Mesothelial cell of epicardium (in vitro differentiated cells): ENCODE data around the gene SNX8. TPM values are rescaled to one million over a fixed set of nuclear protein-coding genes. Genes with fewer than 3 reads are reported as not detected.
"Not testable (repeated sequence)": the region's sequence is repeated elsewhere in the genome, so short reads cannot be mapped to it uniquely, and the experiment has no call there.

Source experiments
- DNase-seq, 2 experiments: peaks; one replicate each; pipeline ENCODE4 v3.0.0; 2021; ENCODE audit warnings: low spot score in 2 of 2; ENCODE audit not compliant: unreplicated experiment in 2 of 2
- H3K27ac Mint-ChIP-seq: 2 replicates; pipeline ENCODE4 v1.8.0; 2021; ENCODE audit warnings: mixed read lengths
- H3K27me3 Mint-ChIP-seq: 2 replicates; pipeline ENCODE4 v1.8.0; 2021; ENCODE audit warnings: low read depth, mixed read lengths
- H3K36me3 Mint-ChIP-seq: 2 replicates; pipeline ENCODE4 v1.8.0; 2021; ENCODE audit warnings: mixed read lengths
- H3K4me1 Mint-ChIP-seq: 2 replicates; pipeline ENCODE4 v1.8.0; 2021; ENCODE audit warnings: mixed read lengths
- H3K4me3 Mint-ChIP-seq: 2 replicates; pipeline ENCODE4 v1.8.0; 2021; ENCODE audit warnings: mild to moderate bottlenecking, moderate library complexity, mixed read lengths
- H3K9me3 Mint-ChIP-seq: 2 replicates; pipeline ENCODE4 v1.8.0; 2021; ENCODE audit warnings: mixed read lengths
- CTCF ChIP-seq: fragments of 200-600 bp; sonication (generic); IDR thresholded peaks from one replicate; pipeline ENCODE4 v1.5.0; 2021; ENCODE audit warnings: antibody characterized with exemption; ENCODE audit not compliant: unreplicated experiment
- total RNA-seq: library from RNA; stranded (reverse); gene quantifications from 3 replicates; pipeline ENCODE4 v1.2.1, GENCODE V29; 2021

Gene SNX8
- total RNA-seq, 1 donor from 2014 or later = 41.2 TPM

- H3K36me3 Mint-ChIP-seq = no peaks in the 10 kb centered on the region
- H3K9me3 Mint-ChIP-seq = no peaks in the 10 kb centered on the region
- H3K27ac Mint-ChIP-seq = peak overlapping the region; percentile 100
- peak in 1 of 2 experiments; percentile 84 for DNase-seq
- H3K4me3 Mint-ChIP-seq = peak overlapping the region; percentile 88
- peaks cover 19% of the 10 kb centered on the region for H3K4me1 Mint-ChIP-seq
- no peak for TF ChIP-seq CTCF
- H3K27me3 Mint-ChIP-seq = no peaks in the 10 kb centered on the region
Measured at GRCh38 chr7:2353936-2354185, 39.6 kb upstream of the SNX8 start.

GRCh38 chr7:2353113-2353935, 39.1 kb upstream of the SNX8 start:
- no peak for TF ChIP-seq CTCF
- H3K4me1 Mint-ChIP-seq = peaks cover 19% of the 10 kb centered on the region
- H3K36me3 Mint-ChIP-seq = no peaks in the 10 kb centered on the region
- DNase-seq = no peak
- peak overlapping the region; percentile 88 for H3K4me3 Mint-ChIP-seq
- H3K27me3 Mint-ChIP-seq = no peaks in the 10 kb centered on the region
- no peaks in the 10 kb centered on the region for H3K9me3 Mint-ChIP-seq
- peak overlapping the region; percentile 100 for H3K27ac Mint-ChIP-seq

GRCh38 chr7:2350861-2351260, 36.6 kb upstream of the SNX8 start:
- no peaks in the 10 kb centered on the region for H3K27me3 Mint-ChIP-seq
- no peak overlapping the region for H3K4me3 Mint-ChIP-seq

GRCh38 chr7:2350055-2350454, 35.8 kb upstream of the SNX8 start:
- Mint-ChIP-seq H3K9me3 (no peaks in the 10 kb centered on the region), H3K27me3 (no peaks in the 10 kb centered on the region)
- TF ChIP-seq CTCF = no peak

More at GRCh38 chr7:2350861-2351260, 36.6 kb upstream of the SNX8 start:
- DNase-seq = no peak
- no peak for TF ChIP-seq CTCF
- no peaks in the 10 kb centered on the region for H3K9me3 Mint-ChIP-seq
- no peak overlapping the region for H3K27ac Mint-ChIP-seq
- peaks cover 8% of the 10 kb centered on the region for H3K4me1 Mint-ChIP-seq
- H3K36me3 Mint-ChIP-seq = no peaks in the 10 kb centered on the region

GRCh38 chr7:2347351-2348063, 33.3 kb upstream of the SNX8 start:
- H3K9me3 Mint-ChIP-seq, H3K36me3 Mint-ChIP-seq, H3K27me3 Mint-ChIP-seq, H3K4me1 Mint-ChIP-seq, H3K4me3 Mint-ChIP-seq, DNase-seq: not testable (repeated sequence)
- peak overlapping the region; percentile 92 for H3K27ac Mint-ChIP-seq

More at GRCh38 chr7:2350055-2350454, 35.8 kb upstream of the SNX8 start:
- no peak for DNase-seq
- H3K27ac Mint-ChIP-seq = no peak overlapping the region
- no peak overlapping the region for H3K4me3 Mint-ChIP-seq
- peaks cover 5% of the 10 kb centered on the region for H3K4me1 Mint-ChIP-seq
- H3K36me3 Mint-ChIP-seq = no peaks in the 10 kb centered on the region

- no peaks in the 10 kb centered on the region for H3K9me3 Mint-ChIP-seq
- no peaks in the 10 kb centered on the region for H3K36me3 Mint-ChIP-seq
- no peak for DNase-seq
- no peak overlapping the region for H3K27ac Mint-ChIP-seq
- no peak for TF ChIP-seq CTCF
- no peak overlapping the region for H3K4me3 Mint-ChIP-seq
- no peaks in the 10 kb centered on the region for H3K27me3 Mint-ChIP-seq
- H3K4me1 Mint-ChIP-seq = no peaks in the 10 kb centered on the region
Measured at GRCh38 chr7:2336626-2337299, 22.5 kb upstream of the SNX8 start.

- H3K4me1 Mint-ChIP-seq, H3K9me3 Mint-ChIP-seq, DNase-seq, H3K36me3 Mint-ChIP-seq, H3K4me3 Mint-ChIP-seq, H3K27ac Mint-ChIP-seq, H3K27me3 Mint-ChIP-seq: not testable (repeated sequence)
Measured at GRCh38 chr7:2332606-2333231, 18.5 kb upstream of the SNX8 start.
